Measurements from ENCODE around the gene QSER1. TPM values are rescaled to one million over a fixed set of nuclear protein-coding genes. Genes with fewer than 3 reads are reported as not detected.

Gene QSER1
- total and polyA plus RNA-seq, 10 of the 15 experiments (the other 5 are each of a cell fraction or from before 2014, with no cell fraction given), result 2.1 to 15.0 (median 9.4) TPM

DNA sequence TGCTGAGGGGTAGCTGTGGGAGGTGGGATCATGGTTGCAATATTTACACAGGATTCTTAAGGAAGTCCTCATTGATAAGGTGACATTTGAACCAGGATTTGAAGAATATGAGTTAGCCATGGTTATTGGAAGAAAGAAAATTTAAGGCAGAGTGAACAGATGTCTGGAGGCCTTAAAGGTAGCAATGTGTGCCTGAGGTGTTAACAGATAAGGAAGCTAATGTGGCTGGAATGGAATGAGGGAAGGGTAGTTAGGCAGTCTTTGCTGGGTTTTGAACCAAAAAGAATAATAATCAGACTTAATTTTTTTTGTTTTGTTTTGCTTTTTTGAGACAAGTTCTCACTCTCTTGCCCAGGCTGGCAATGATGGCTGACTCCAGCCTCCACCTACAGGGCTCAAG, 113.4 kb downstream of the QSER1 start:
- ChIA-PET RAD21 (ENCODE audit: unreplicated experiment) (no interaction called here), SMC1A (ENCODE audit: uncharacterized antibody, unreplicated experiment) (no interaction called here), POLR2A (interaction anchor here (1.0 kb wide), 1 partner anchor 10 kb away, joined by 4 read pairs; the partner anchor contains the start of gene DEPDC7), CTCF (interaction anchor here (1.0 kb wide), 1 partner anchor 60 kb away, joined by 3 read pairs; no protein-coding TSS in a partner anchor)
- H3K27me3 ChIP-seq (replicated peaks in 1 of 2; ENCODE audit: control insufficient read depth in 2 of 2, insufficient read depth in 2 of 2, low read length in 1 of 2), result no peaks in the 10 kb centered on the region
- no peak overlapping the region for H3K9ac ChIP-seq (ENCODE audit: control insufficient read depth, insufficient read depth, low read length)
- no peaks in the 10 kb centered on the region for H4K20me1 ChIP-seq (ENCODE audit: control insufficient read depth, insufficient read depth)
- H3K4me1 ChIP-seq (ENCODE audit: control insufficient read depth, insufficient read depth, low read length), result peaks cover 3% of the 10 kb centered on the region; the same call in 1 of the 2 replicates
- FAIRE-seq (no peak), DNase-seq (ENCODE audit: low read depth, low spot score) (no peak), ATAC-seq (no peak)
- H3K27ac ChIP-seq (ENCODE audit: control insufficient read depth, insufficient read depth), result no peak overlapping the region
- no peak overlapping the region for H3K4me3 ChIP-seq
- no peaks in the 10 kb centered on the region for H3K9me3 ChIP-seq (replicated peaks; ENCODE audit: control insufficient read depth, insufficient read depth, low read length)
- TF ChIP-seq ZNF384 (IDR thresholded peaks at IDR 0.05; ENCODE audit: borderline replicate concordance, low read depth, low read length), result no peak
- TF ChIP-seq PML (IDR thresholded peaks at IDR 0.05; ENCODE audit: low read length), result no peak
- no peak for TF ChIP-seq EP300 (IDR thresholded peaks at IDR 0.05; ENCODE audit: borderline replicate concordance in 1 of 2, control insufficient read depth in 1 of 2, low read depth in 2 of 2, low read length in 2 of 2)
- no peak for TF ChIP-seq HDAC2 (IDR thresholded peaks at IDR 0.05)
- no peak for TF ChIP-seq ZNF622 (IDR thresholded peaks at IDR 0.05)
- TF ChIP-seq SP1 (IDR thresholded peaks at IDR 0.05; ENCODE audit: low read depth, low read length), result no peak
- no peak for TF ChIP-seq LARP7 (IDR thresholded peaks at IDR 0.05)
- TF ChIP-seq, protein P1, sequence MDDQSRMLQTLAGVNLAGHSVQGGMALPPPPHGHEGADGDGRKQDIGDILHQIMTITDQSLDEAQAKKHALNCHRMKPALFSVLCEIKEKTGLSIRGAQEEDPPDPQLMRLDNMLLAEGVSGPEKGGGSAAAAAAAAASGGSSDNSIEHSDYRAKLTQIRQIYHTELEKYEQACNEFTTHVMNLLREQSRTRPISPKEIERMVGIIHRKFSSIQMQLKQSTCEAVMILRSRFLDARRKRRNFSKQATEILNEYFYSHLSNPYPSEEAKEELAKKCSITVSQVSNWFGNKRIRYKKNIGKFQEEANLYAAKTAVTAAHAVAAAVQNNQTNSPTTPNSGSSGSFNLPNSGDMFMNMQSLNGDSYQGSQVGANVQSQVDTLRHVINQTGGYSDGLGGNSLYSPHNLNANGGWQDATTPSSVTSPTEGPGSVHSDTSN (IDR thresholded peaks at IDR 0.05; ENCODE audit: insufficient replicate concordance, low read depth, low read length), result no peak
- TF ChIP-seq SRF (IDR thresholded peaks at IDR 0.05; ENCODE audit: low read depth in 2 of 2, low read length in 2 of 2), result no peak
- TF ChIP-seq CHD2 (IDR thresholded peaks at IDR 0.05; ENCODE audit: borderline replicate concordance, low read depth, low read length), result no peak
- TF ChIP-seq, protein P2, sequence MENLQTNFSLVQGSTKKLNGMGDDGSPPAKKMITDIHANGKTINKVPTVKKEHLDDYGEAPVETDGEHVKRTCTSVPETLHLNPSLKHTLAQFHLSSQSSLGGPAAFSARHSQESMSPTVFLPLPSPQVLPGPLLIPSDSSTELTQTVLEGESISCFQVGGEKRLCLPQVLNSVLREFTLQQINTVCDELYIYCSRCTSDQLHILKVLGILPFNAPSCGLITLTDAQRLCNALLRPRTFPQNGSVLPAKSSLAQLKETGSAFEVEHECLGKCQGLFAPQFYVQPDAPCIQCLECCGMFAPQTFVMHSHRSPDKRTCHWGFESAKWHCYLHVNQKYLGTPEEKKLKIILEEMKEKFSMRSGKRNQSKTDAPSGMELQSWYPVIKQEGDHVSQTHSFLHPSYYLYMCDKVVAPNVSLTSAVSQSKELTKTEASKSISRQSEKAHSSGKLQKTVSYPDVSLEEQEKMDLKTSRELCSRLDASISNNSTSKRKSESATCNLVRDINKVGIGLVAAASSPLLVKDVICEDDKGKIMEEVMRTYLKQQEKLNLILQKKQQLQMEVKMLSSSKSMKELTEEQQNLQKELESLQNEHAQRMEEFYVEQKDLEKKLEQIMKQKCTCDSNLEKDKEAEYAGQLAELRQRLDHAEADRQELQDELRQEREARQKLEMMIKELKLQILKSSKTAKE (IDR thresholded peaks at IDR 0.05; ENCODE audit: low read depth, poor library complexity, severe bottlenecking), result no peak
- TF ChIP-seq WRNIP1 (IDR thresholded peaks at IDR 0.05; ENCODE audit: borderline replicate concordance, low read depth, low read length), result no peak
- no peak for TF ChIP-seq MYB (IDR thresholded peaks at IDR 0.05; ENCODE audit: borderline replicate concordance, low read depth, low read length)
- no peak for TF ChIP-seq HDAC6 (IDR thresholded peaks at IDR 0.05; ENCODE audit: unreplicated experiment)
- no peak for TF ChIP-seq EED (IDR thresholded peaks at IDR 0.05; ENCODE audit: low read depth)
- TF ChIP-seq, protein P3, sequence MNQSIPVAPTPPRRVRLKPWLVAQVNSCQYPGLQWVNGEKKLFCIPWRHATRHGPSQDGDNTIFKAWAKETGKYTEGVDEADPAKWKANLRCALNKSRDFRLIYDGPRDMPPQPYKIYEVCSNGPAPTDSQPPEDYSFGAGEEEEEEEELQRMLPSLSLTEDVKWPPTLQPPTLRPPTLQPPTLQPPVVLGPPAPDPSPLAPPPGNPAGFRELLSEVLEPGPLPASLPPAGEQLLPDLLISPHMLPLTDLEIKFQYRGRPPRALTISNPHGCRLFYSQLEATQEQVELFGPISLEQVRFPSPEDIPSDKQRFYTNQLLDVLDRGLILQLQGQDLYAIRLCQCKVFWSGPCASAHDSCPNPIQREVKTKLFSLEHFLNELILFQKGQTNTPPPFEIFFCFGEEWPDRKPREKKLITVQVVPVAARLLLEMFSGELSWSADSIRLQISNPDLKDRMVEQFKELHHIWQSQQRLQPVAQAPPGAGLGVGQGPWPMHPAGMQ (IDR thresholded peaks at IDR 0.05; ENCODE audit: borderline replicate concordance), result no peak
- TF ChIP-seq ZNF24 (IDR thresholded peaks at IDR 0.05), result no peak
- TF ChIP-seq ZSCAN29 (IDR thresholded peaks at IDR 0.05), result no peak
- TF ChIP-seq STAT3 (IDR thresholded peaks at IDR 0.05; ENCODE audit: low read depth, low read length), result no peak
- no peaks in the 10 kb centered on the region for H3K79me2 ChIP-seq (ENCODE audit: control insufficient read depth, insufficient read depth, low read length)
- no peak overlapping the region for H3K4me2 ChIP-seq (ENCODE audit: control insufficient read depth, insufficient read depth)
- no TSS peak for BruUV-seq (replicated peaks)
- no peaks in the 10 kb centered on the region for H3K36me3 ChIP-seq (ENCODE audit: control insufficient read depth in 2 of 2, insufficient read depth in 2 of 2, low read length in 1 of 2)
- in situ Hi-C loops (cut with MboI) (no loop called here), intact Hi-C loops (cut with micrococcal nuclease; ENCODE audit: unreplicated experiment) (no loop called here)
- H2AFZ ChIP-seq (ENCODE audit: control insufficient read depth, low read depth, low read length), result no peak overlapping the region

All from GM12878 (cell line).